Testis (tissue), 2 donors: ENCODE data around the gene ACOT13.

Experiments used
- POLR2A ChIP-seq: fragments of 450-650 bp; IDR thresholded peaks from one replicate; pipeline ENCODE4 v1.6.1; 2017; ENCODE audit warnings: antibody characterized with exemption, mild to moderate bottlenecking, moderate library complexity
- TF ChIP-seq, protein P1 (sequence below), 3 experiments: fragments of 450-650 bp in 2 of 3; fragments of 200-600 bp in 1 of 3; sonication (generic) in 1 of 3; IDR thresholded peaks; one replicate each; pipeline ENCODE4 v1.5.1; 2016 to 2019; ENCODE audit warnings: antibody characterized with exemption in 3 of 3, mild to moderate bottlenecking in 2 of 3, moderate library complexity in 1 of 3

- TF ChIP-seq, protein P1, sequence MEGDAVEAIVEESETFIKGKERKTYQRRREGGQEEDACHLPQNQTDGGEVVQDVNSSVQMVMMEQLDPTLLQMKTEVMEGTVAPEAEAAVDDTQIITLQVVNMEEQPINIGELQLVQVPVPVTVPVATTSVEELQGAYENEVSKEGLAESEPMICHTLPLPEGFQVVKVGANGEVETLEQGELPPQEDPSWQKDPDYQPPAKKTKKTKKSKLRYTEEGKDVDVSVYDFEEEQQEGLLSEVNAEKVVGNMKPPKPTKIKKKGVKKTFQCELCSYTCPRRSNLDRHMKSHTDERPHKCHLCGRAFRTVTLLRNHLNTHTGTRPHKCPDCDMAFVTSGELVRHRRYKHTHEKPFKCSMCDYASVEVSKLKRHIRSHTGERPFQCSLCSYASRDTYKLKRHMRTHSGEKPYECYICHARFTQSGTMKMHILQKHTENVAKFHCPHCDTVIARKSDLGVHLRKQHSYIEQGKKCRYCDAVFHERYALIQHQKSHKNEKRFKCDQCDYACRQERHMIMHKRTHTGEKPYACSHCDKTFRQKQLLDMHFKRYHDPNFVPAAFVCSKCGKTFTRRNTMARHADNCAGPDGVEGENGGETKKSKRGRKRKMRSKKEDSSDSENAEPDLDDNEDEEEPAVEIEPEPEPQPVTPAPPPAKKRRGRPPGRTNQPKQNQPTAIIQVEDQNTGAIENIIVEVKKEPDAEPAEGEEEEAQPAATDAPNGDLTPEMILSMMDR (IDR thresholded peaks at IDR 0.05) = no peak
- TF ChIP-seq POLR2A = no peak
Measured at GRCh38 chr6:24620637-24621036, 46.2 kb upstream of the ACOT13 start.
